Activated T-cell treated with anti-CD3 and anti-CD28 coated beads, Interleukin-2, amount 50 U/mL, for 72 hours (primary cell): ENCODE data around the gene ADAMTSL3. TPM values are rescaled to one million over a fixed set of nuclear protein-coding genes. Genes with fewer than 3 reads are reported as not detected.
"Not testable (repeated sequence)": the region's sequence is repeated elsewhere in the genome, so short reads cannot be mapped to it uniquely, and the experiment has no call there.

Experiments
- ATAC-seq, 2 donors: fragments of 150-1000 bp; cut with Tn5 transposase; replicated peaks in 1 of 2; 2 replicates each; pipeline ENCODE4 v1.10.0; 2021; ENCODE audit warnings: moderate library complexity in 2 of 2, mild to moderate bottlenecking in 1 of 2
- DNase-seq, 2 donors: peaks; one replicate each; pipeline ENCODE4 v3.0.0; 2021 to 2022; ENCODE audit warnings: mixed read lengths in 1 of 2
- H3K27ac Mint-ChIP-seq: one replicate; pipeline ENCODE4 v1.8.0; 2022; ENCODE audit warnings: mild to moderate bottlenecking, moderate library complexity, mixed read lengths
- H3K27me3 Mint-ChIP-seq: one replicate; pipeline ENCODE4 v1.8.0; 2022; ENCODE audit warnings: low read depth, mixed read lengths
- H3K36me3 Mint-ChIP-seq, 2 donors: one replicate each; pipeline ENCODE4 v1.8.0; 2022; ENCODE audit warnings: mixed read lengths in 2 of 2, mild to moderate bottlenecking in 1 of 2; ENCODE audit not compliant: insufficient read depth in 2 of 2
- H3K4me1 Mint-ChIP-seq: one replicate; pipeline ENCODE4 v1.8.0; 2022; ENCODE audit warnings: low read depth, mixed read lengths
- H3K4me3 Mint-ChIP-seq, 2 donors: one replicate each; pipeline ENCODE4 v1.8.0; 2022; ENCODE audit warnings: mild to moderate bottlenecking in 2 of 2, mixed read lengths in 2 of 2, moderate library complexity in 2 of 2
- H3K9me3 Mint-ChIP-seq, 2 donors: one replicate each; pipeline ENCODE4 v1.8.0; 2022; ENCODE audit warnings: mixed read lengths in 2 of 2
- total RNA-seq, 2 donors: library from RNA; stranded (reverse); gene quantifications; one replicate each; pipeline ENCODE4 v1.2.3, GENCODE V29; 2022

Gene ADAMTSL3
- total RNA-seq, 2 donors from 2014 or later, result 0.12 TPM; not detected in 1

- Mint-ChIP-seq H3K36me3 (no peaks in the 10 kb centered on the region), H3K27me3 (no peaks in the 10 kb centered on the region), H3K9me3 (peaks cover 3 to 5% of the 10 kb centered on the region in 2 donors), H3K27ac (no peak overlapping the region), H3K4me3 (no peak overlapping the region), H3K4me1 (no peaks in the 10 kb centered on the region)
- ATAC-seq (no peak), DNase-seq (no peak)
Observed at GRCh38 chr15:84033793-84034553, 380.1 kb downstream of the ADAMTSL3 start.

- no peak overlapping the region for H3K4me3 Mint-ChIP-seq
- no peaks in the 10 kb centered on the region for H3K4me1 Mint-ChIP-seq
- no peak overlapping the region for H3K27ac Mint-ChIP-seq
- H3K36me3 Mint-ChIP-seq, result no peaks in the 10 kb centered on the region
- no peak for ATAC-seq
- H3K9me3 Mint-ChIP-seq, result no peaks in the 10 kb centered on the region
- DNase-seq, result no peak
- no peaks in the 10 kb centered on the region for H3K27me3 Mint-ChIP-seq
Observed at GRCh38 chr15:84034578-84035398, 380.9 kb downstream of the ADAMTSL3 start.

DNA sequence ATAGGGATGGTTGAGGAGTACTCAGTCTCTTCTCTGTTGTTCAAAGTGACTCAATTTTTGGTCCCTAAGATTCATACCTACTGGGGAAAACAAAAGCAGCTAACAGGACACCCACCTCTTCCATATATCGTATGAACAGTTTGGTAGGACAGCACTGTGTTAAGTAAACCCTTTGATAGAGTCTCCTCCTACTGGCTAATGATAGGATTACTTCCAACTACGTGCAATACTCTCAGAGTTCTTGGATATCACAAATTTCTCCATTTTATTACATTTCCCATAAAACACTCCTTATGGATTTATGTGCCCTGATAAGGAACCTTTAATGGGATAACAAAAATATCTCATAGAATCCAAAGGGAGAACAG is 381.5 kb downstream of the ADAMTSL3 start:
- no peak overlapping the region for H3K27ac Mint-ChIP-seq
- no peaks in the 10 kb centered on the region for H3K36me3 Mint-ChIP-seq
- H3K4me3 Mint-ChIP-seq, result no peak overlapping the region
- H3K4me1 Mint-ChIP-seq, result no peaks in the 10 kb centered on the region
- DNase-seq (no peak), ATAC-seq (no peak)
- H3K9me3 Mint-ChIP-seq, result no peaks in the 10 kb centered on the region
- H3K27me3 Mint-ChIP-seq, result no peaks in the 10 kb centered on the region

DNA sequence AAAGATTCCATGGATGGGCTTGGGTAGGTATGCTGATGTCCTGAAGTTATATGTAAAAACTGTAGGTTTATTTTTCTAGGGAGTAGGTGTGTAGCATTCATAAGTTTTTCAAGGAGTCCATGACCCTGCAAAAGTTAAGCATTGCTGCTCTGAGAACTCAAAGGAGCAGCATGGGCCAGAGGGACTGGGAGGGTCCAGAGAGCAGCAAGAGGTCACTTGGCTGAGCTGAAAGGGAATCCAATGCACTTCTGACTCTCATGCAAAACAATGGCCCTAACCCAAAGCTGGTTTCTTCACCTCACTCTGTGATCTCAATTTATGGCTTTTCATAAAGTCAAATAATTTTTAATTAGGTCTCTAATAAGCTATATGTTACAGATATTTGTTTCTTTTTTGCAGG is 383.4 kb downstream of the ADAMTSL3 start:
- no peaks in the 10 kb centered on the region for H3K36me3 Mint-ChIP-seq
- H3K4me3 Mint-ChIP-seq, result no peak overlapping the region
- DNase-seq (no peak), ATAC-seq (no peak)
- no peak overlapping the region for H3K27ac Mint-ChIP-seq
- H3K27me3 Mint-ChIP-seq, result peaks cover 5% of the 10 kb centered on the region
- H3K9me3 Mint-ChIP-seq, result no peaks in the 10 kb centered on the region
- no peaks in the 10 kb centered on the region for H3K4me1 Mint-ChIP-seq

- peaks cover 1 to 13% of the 10 kb centered on the region in 2 donors for H3K9me3 Mint-ChIP-seq
- ATAC-seq, DNase-seq, H3K4me1 Mint-ChIP-seq, H3K4me3 Mint-ChIP-seq, H3K27ac Mint-ChIP-seq, H3K36me3 Mint-ChIP-seq, H3K27me3 Mint-ChIP-seq: not testable (repeated sequence)
Observed at GRCh38 chr15:84042434-84043056, 388.6 kb downstream of the ADAMTSL3 start.

DNA sequence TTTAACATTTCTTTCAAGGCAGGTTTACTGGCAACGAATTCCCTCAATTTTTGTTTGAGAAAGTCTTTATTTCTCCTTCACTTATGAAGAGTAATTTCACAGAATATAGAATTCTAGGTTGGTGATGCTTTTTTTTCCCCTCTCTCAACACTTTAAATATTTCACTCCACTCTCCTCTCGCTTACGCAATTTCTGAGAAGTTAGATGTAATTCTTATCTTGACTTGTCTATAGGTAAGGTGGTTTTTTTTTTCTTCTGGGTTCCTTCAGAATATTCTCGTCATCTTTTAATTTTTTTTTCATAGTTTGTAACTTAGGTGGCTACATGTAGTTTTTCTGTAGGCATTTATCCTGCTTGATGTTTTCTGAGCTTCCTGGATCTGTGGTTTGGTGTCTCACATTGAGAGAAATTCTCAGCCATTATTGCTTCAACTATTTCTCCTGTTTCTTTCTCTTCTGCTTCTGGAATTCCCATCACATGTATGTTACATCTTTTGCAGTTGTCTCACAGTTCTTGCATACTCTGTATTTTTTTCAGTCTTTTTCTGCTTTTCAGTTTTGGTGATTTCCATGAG is 392.2 kb downstream of the ADAMTSL3 start:
- Mint-ChIP-seq H3K36me3 (no peaks in the 10 kb centered on the region), H3K27me3 (peaks cover 5% of the 10 kb centered on the region), H3K4me1 (no peaks in the 10 kb centered on the region), H3K9me3 (peaks cover 1 to 17% of the 10 kb centered on the region in 2 donors), H3K4me3 (no peak overlapping the region), H3K27ac (no peak overlapping the region)
- no peak for ATAC-seq
- no peak for DNase-seq

DNA sequence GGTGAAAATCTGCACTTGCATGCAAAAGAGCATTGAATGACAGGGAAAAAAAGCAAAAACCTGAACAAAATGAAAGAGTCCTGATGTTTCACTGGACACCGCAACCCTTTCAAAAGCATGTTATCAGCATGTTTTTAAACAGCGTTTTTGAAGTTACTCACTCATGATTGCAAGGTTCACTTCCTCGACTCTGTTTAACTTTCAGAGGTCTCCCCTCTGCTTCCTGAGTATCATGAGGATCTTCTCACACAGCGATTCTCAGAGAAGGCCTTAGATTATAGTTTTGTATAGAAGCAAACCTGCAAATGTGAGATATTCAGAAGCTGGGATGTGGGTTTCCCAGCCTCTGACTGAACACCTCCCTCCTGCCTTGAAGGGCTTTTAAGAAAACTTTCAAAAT is 395.6 kb downstream of the ADAMTSL3 start:
- ATAC-seq, H3K27me3 Mint-ChIP-seq, H3K4me3 Mint-ChIP-seq, H3K36me3 Mint-ChIP-seq, H3K27ac Mint-ChIP-seq, H3K4me1 Mint-ChIP-seq, DNase-seq: not testable (repeated sequence)
- H3K9me3 Mint-ChIP-seq, result peaks cover 1 to 17% of the 10 kb centered on the region in 2 donors

DNA sequence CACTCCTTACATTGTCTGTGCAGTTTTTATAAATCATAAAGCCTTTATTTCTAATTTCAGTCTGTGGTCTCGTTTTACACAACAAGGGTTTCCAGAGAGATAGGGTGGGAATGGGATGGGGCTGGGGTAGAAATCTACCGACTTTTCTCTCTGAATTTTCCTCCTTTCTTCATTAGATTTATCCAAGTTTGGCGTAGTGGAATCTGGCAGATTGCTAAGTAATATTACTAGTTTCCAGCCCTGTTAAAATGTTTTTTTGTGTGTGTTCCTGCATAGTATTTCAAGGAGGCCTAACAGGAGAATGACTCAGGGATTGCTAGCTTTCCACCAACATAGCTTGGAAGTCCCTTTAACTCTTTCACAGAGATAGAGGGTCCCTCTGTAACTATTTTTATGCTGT is 396.2 kb downstream of the ADAMTSL3 start:
- no peak for ATAC-seq
- Mint-ChIP-seq H3K36me3 (no peaks in the 10 kb centered on the region), H3K27ac (no peak overlapping the region)

GRCh38 chr15:84051146-84051545 is 397.2 kb downstream of the ADAMTSL3 start:
- H3K9me3 Mint-ChIP-seq, result peaks cover 1 to 14% of the 10 kb centered on the region in 2 donors
- DNase-seq, H3K27ac Mint-ChIP-seq, ATAC-seq, H3K36me3 Mint-ChIP-seq, H3K4me3 Mint-ChIP-seq, H3K27me3 Mint-ChIP-seq, H3K4me1 Mint-ChIP-seq: not testable (repeated sequence)

More for the DNA sequence above, 396.2 kb downstream of the ADAMTSL3 start:
- Mint-ChIP-seq H3K9me3 (peaks cover 1 to 17% of the 10 kb centered on the region in 2 donors), H3K4me1 (no peaks in the 10 kb centered on the region), H3K4me3 (no peak overlapping the region), H3K27me3 (no peaks in the 10 kb centered on the region)
- no peak for DNase-seq

DNA sequence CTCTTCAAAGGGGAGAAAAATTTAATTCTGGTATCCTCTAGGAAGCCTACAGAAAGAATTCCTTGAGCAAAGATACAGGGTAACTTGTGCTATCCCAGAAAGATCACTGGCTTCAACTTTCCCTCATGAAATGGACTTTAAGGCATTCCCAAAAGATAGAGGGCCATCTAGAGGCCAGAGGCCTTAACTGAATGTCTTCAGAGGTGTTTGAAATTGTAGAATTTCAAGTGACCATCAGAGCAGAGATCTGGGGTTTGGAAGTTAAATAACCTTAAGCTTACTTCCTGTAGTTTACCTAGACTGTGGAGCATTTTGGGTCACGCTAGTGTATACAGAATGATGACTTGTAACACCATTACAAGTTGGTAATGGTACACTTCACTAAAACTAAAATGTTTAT is 400.6 kb downstream of the ADAMTSL3 start:
- not testable (repeated sequence) for DNase-seq, ATAC-seq, H3K9me3 Mint-ChIP-seq, H3K36me3 Mint-ChIP-seq, H3K4me1 Mint-ChIP-seq, H3K27me3 Mint-ChIP-seq, H3K4me3 Mint-ChIP-seq, H3K27ac Mint-ChIP-seq

GRCh38 chr15:84057714-84058331 is 403.9 kb downstream of the ADAMTSL3 start:
- no peak for ATAC-seq
- Mint-ChIP-seq H3K4me3 (no peak overlapping the region), H3K27me3 (peaks cover 9% of the 10 kb centered on the region), H3K4me1 (no peaks in the 10 kb centered on the region), H3K36me3 (peaks cover 2 to 3% of the 10 kb centered on the region in 2 donors), H3K9me3 (peaks cover 6% of the 10 kb centered on the region in 2 donors), H3K27ac (no peak overlapping the region)
- DNase-seq, result no peak

- H3K4me3 Mint-ChIP-seq, H3K27ac Mint-ChIP-seq, H3K4me1 Mint-ChIP-seq, DNase-seq, H3K9me3 Mint-ChIP-seq, H3K36me3 Mint-ChIP-seq, ATAC-seq, H3K27me3 Mint-ChIP-seq: not testable (repeated sequence)
Observed at GRCh38 chr15:84063674-84064073, 409.8 kb downstream of the ADAMTSL3 start.
